HCEC 1CT (cell line): Measurements from ENCODE around the gene MDM4.
A peak's percentile ranks its signal among the peaks of the same experiment; 100 is the strongest.

Experiments
- DNase-seq: peaks from one replicate; pipeline ENCODE4 v3.0.0-alpha.2; 2017

The MDM4 gene

GRCh38 chr1:204563780-204564179 lies 47.6 kb downstream of the MDM4 start:
- DNase-seq = no peak

- DNase-seq = no peak
These were observed 48.6 kb downstream of the MDM4 start for GRCh38 chr1:204564835-204565234.

DNA sequence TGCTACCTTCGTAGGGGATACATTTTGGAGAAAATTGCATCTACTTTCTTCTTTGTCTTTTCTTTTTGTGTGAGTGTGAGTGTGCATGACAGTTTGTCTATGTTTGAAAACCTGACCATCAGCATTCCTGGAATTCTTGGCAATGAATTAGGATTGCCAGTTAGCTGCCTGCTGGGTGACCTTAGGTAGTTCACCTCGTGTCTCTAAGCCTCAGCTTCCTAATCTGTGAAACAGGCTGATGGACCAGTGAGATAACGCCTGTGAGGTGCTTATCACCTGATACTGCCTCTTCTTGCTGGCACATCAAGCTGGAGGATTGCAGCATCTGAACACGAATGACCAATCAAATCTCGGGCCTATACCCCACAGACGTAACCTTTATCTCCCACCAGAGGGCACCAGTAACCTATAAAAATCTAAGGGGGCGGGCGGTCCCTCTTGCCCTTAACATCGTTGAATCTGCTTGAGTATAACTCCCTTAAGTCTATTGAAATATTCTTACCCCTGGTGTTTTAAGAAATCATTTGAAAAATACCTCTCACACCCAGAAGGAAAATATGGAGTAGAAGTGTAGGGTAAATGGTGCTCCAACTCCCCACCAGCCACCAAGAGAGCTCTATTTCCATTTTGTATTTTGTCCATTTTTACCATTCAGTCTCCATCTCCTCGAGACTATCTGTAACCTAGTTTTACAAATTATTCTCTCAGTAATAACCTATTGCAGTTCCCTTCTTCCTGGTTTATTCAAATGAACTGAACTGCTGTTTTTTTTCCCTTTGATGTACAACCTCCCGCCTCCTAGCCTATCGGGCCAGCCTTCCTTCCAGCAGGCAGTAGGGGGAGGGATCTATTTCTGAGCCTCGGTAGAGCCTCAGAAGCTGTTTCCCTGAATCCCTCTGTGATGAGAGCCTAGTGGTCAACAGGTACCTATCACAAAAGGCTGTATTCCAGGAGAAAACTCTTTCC lies 49.7 kb downstream of the MDM4 start:
- peak; percentile 74 for DNase-seq

DNA sequence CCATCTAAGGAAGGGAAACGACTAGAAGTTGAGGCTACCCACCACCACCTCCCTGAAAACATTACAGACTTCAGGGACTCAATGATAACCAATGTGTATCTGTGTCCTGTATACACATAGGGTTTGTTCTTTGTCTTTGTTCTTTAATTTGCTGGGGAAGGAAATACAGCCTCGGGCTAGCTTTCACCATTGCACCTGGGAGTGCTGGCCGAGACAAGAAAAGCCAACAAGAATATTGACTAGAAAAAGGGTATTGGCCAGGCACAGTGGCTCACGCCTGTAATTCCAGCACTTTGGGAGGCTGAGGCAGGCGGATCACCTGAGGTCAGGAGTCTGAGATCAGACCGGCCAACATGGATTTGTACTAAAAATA lies 50.4 kb downstream of the MDM4 start:
- DNase-seq = no peak

GRCh38 chr1:204567071-204567470 lies 50.9 kb downstream of the MDM4 start:
- DNase-seq = no peak

- no peak for DNase-seq
These were observed 52.5 kb downstream of the MDM4 start for GRCh38 chr1:204568576-204569315.

GRCh38 chr1:204569478-204569877 lies 53.3 kb downstream of the MDM4 start:
- no peak for DNase-seq

DNA sequence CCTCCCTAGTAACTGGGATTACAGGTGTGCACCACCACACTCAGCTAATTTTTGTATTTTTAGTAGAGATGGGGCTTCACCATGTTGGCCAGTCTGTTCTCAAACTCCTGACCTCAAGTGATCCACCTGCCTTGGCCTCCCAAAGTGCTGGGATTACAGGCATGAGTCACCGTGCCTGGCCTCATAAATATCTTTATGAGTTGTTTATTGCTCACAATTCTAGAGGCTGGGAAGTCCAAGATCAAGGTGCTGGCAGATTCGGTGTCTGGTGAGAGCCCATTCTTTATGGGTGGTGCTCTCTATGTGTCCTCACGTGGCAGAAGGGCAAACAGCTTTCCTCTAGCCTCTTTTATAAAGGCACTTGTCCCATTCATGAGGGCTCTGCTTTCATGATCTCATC lies 53.8 kb downstream of the MDM4 start:
- peak; percentile 17 for DNase-seq

- DNase-seq = no peak
These were observed 54.9 kb downstream of the MDM4 start for GRCh38 chr1:204571128-204571527.

- no peak for DNase-seq
These were observed 55.4 kb downstream of the MDM4 start for GRCh38 chr1:204571631-204572030.

- DNase-seq = peak; percentile 17
These were observed 57.0 kb downstream of the MDM4 start for GRCh38 chr1:204572923-204573922.

DNA sequence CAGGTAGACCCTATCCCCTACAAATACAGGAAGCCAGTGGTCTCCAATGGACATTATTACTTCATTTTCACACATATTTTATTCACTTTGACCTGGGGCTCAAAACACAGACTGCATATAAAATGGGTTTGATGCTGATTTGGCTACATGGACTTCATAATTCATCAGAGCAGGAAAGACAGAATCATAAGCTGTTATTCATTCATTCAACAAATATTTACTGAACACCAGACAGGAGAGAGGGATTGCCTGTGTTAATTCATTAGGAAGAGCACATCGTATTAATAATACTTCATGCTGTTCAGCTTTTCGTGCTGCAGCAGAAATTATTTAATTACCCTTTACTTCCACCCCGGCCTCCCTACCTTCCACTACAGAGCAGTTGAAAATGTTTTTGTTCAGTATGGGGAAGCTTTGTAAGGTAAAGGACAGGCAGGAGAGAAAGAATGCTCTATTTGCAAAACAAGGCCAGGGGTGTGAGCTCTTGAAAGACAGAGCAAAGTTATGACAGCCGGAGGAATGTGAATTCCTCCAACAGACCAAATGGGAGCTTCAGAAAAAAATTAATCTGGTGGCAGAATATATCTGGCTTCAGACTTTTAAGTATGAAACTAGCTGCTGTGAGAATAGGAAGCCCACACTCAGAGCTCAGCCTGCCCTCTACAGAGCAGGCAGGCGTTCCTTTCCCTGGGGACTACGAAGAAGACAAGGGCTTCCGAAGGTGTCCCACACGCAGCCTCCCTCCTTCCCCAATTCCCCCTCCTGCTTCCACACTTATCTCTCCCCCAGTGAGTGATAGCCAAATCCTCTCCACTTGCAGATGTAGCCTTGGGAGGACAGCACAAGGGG lies 58.0 kb downstream of the MDM4 start:
- DNase-seq = no peak

DNA sequence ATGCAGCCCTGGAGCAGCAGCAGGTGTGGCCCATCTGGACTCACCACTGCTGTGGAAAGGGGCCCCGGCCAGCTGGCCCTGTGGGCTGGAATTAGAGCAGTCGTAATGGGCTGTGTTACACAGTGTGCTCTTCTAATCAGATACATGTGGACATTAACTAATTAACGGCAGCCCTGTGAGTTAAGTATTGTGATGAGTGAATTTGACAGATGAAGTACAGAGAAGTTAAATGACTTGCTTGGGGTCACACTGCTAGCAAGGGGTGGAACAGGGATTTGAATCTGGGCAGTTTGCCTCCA lies 58.6 kb downstream of the MDM4 start:
- no peak for DNase-seq

GRCh38 chr1:204575221-204576190 lies 59.3 kb downstream of the MDM4 start:
- DNase-seq = no peak

- no peak for DNase-seq
These were observed 60.2 kb downstream of the MDM4 start for GRCh38 chr1:204576422-204576821.

- DNase-seq = no peak
These were observed 61.7 kb downstream of the MDM4 start for GRCh38 chr1:204577794-204578478.

DNA sequence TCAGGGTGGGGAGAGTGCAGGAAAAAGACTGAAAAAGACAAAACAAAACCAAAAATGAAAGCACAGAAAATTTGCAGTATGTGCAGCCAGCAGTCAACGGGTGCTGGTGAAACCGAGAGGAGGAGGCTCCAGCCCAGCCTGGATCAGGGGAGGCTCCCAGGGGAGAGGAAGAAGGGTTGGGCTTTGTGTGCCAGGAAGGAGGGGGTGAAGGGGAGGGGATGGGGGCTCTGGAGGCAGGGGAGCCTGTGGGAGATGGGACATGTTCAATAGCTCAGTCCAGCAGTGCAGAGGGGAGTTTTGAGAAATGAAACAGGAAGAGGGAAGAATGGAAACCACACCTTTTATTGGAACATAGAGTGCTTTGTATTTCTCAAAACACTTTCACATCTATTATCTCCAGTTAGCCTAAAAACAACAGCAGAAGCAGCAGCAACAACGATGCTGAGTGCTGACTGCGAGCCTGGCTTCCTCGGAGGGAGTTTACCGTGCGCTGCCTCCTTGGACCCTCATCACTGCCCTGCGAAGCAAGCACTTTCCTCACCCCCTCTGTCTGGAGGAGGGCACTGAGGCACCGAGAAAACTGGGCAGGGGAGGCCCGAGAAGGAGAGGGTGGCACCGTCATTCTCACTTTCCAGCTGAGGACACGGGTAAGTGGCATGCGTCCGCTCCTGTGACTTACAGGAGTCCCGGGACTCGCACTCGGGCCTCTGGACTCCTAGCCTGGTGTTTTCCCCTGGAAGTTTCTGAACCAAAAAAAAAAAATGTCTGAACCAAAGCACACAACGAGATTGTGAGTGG lies 62.9 kb downstream of the MDM4 start:
- no peak for DNase-seq

DNA sequence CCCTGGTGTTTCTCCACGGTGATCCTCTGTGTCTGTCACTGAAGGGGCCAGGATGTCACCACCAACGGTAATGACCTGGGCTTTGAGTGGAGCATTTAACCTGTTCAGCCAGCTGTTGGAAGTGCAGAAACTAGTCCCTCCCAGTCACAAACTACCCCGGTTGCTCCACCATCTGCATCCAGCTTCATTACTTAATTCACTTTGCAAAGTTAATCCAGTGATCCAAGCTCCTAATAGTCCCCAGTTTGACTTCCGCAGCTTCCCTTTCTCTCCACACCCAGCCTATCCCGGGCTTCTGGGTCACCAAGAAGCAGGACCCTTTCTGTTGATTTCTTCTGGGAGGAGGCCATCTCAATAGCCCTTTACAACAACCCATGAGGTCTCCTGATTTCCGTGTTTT lies 63.5 kb downstream of the MDM4 start:
- no peak for DNase-seq

- no peak for DNase-seq
These were observed 64.7 kb downstream of the MDM4 start for GRCh38 chr1:204580862-204581261.
